ENCODE results near the gene NXPE2. TPM values are rescaled to one million over a fixed set of nuclear protein-coding genes. Genes with fewer than 3 reads are reported as not detected.

Gene NXPE2
- polyA plus RNA-seq, 3 donors = not detected

DNA sequence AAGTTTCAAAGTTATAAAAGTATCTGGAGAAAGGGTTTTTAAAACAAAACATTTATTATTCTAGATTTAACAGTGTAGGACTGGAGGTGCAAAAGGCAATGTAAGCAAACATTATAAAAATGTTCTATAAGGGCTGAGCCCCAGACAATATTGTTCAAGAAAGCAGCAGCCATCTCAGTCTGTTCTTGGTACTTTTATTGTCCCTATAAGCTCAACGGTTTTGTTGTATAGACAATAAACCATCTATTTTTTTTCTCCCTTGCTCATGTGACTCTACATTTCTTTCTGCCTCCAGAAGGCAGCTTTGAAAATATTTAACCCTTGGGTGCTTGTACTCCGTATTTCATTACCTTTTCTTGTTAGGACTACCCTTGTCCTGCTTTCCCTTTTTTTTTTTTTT is 25.2 kb upstream of the NXPE2 start:
- Histone ChIP-seq H3K36me3 (replicated peaks in 1 of 2; ENCODE audit: control insufficient read depth in 1 of 2, insufficient read depth in 2 of 2, low read length in 2 of 2) (no peaks in the 10 kb centered on the region), H3K4me1 (ENCODE audit: control insufficient read depth in 1 of 2, insufficient read depth in 2 of 2, low read length in 2 of 2) (no peaks in the 10 kb centered on the region), H3K9me3 (replicated peaks in 1 of 2; ENCODE audit: control insufficient read depth in 1 of 2, insufficient read depth in 1 of 2, low read length in 2 of 2) (peaks cover 0 to 3% of the 10 kb centered on the region in 2 donors), H3K27ac (ENCODE audit: low read depth in 1 of 2, low read length in 2 of 2) (no peak overlapping the region), H3K4me3 (replicated peaks in 1 of 3; ENCODE audit: low read depth in 2 of 3, low read length in 3 of 3) (no peak overlapping the region), H2AFZ (ENCODE audit: insufficient read depth, low read depth, low read length, poor library complexity, severe bottlenecking) (no peak overlapping the region), H4K20me1 (ENCODE audit: insufficient read depth, low read length) (no peaks in the 10 kb centered on the region), H3K79me2 (ENCODE audit: insufficient read depth, low read length) (no peaks in the 10 kb centered on the region), H3K4me2 (replicated peaks; ENCODE audit: extremely low read depth, low read length, poor library complexity, severe bottlenecking) (no peak overlapping the region), H3K9ac (ENCODE audit: insufficient read depth, low read length, poor library complexity, severe bottlenecking) (no peak overlapping the region), H3K27me3 (ENCODE audit: control insufficient read depth in 2 of 2, insufficient read depth in 2 of 2, low read length in 2 of 2) (no peaks in the 10 kb centered on the region)
- no peak overlapping the region for H3K4me3 Mint-ChIP-seq
- H3K4me1 Mint-ChIP-seq = no peaks in the 10 kb centered on the region
- intact Hi-C loops (cut with micrococcal nuclease) = no loop called here
- H3K36me3 Mint-ChIP-seq = no peaks in the 10 kb centered on the region
- H3K27ac Mint-ChIP-seq = no peak overlapping the region
- DNase-seq = no peak
- 63% methylated on average over 1 of the region's 2 CpGs for WGBS (ENCODE audit: insufficient coverage)
- H3K27me3 Mint-ChIP-seq (ENCODE audit: low read depth in 3 of 3) = no peaks in the 10 kb centered on the region
- peaks cover 1 to 24% (median 3%) of the 10 kb centered on the region in 7 donors for H3K9me3 Mint-ChIP-seq
- TF ChIP-seq, protein P1, sequence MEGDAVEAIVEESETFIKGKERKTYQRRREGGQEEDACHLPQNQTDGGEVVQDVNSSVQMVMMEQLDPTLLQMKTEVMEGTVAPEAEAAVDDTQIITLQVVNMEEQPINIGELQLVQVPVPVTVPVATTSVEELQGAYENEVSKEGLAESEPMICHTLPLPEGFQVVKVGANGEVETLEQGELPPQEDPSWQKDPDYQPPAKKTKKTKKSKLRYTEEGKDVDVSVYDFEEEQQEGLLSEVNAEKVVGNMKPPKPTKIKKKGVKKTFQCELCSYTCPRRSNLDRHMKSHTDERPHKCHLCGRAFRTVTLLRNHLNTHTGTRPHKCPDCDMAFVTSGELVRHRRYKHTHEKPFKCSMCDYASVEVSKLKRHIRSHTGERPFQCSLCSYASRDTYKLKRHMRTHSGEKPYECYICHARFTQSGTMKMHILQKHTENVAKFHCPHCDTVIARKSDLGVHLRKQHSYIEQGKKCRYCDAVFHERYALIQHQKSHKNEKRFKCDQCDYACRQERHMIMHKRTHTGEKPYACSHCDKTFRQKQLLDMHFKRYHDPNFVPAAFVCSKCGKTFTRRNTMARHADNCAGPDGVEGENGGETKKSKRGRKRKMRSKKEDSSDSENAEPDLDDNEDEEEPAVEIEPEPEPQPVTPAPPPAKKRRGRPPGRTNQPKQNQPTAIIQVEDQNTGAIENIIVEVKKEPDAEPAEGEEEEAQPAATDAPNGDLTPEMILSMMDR (IDR thresholded peaks at IDR 0.05) = no peak

DNA sequence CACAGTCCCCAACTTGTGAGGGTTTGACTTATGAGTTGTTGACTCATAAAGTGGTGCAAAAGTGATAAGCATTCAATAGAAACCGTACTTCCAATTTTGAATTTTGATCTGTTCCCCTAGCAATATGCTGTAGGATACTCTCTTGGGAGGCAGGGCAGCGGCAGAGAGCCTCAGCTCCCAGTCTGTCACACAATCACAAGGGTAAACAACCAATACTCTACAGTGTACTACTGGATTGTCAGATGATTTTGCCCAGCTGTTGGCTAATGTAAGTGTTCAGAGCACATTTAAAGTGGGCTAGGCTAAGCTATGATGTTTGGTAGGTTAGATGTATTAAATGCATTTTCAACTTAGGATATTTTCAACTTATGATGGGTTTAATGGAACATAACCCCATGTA is 13.7 kb upstream of the NXPE2 start:
- H3K36me3 Mint-ChIP-seq = no peaks in the 10 kb centered on the region
- H3K27me3 Mint-ChIP-seq (ENCODE audit: low read depth in 3 of 3) = peaks cover 0 to 2% (median 0%) of the 10 kb centered on the region in 3 donors
- H3K4me1 ChIP-seq (ENCODE audit: control insufficient read depth in 1 of 2, insufficient read depth in 2 of 2, low read length in 2 of 2) = no peaks in the 10 kb centered on the region
- H3K4me2 ChIP-seq (replicated peaks; ENCODE audit: extremely low read depth, low read length, poor library complexity, severe bottlenecking) = no peak overlapping the region
- H3K9ac ChIP-seq (ENCODE audit: insufficient read depth, low read length, poor library complexity, severe bottlenecking) = no peak overlapping the region
- no peaks in the 10 kb centered on the region for H3K4me1 Mint-ChIP-seq
- H2AFZ ChIP-seq (ENCODE audit: insufficient read depth, low read depth, low read length, poor library complexity, severe bottlenecking) = no peak overlapping the region
- H3K9me3 Mint-ChIP-seq = peaks cover 0 to 7% (median 0%) of the 10 kb centered on the region in 7 donors
- intact Hi-C loops (cut with micrococcal nuclease) = no loop called here
- H3K79me2 ChIP-seq (ENCODE audit: insufficient read depth, low read length) = no peaks in the 10 kb centered on the region
- TF ChIP-seq, protein P1 (IDR thresholded peaks at IDR 0.05) = no peak
- H3K27ac Mint-ChIP-seq = no peak overlapping the region
- H4K20me1 ChIP-seq (ENCODE audit: insufficient read depth, low read length) = no peaks in the 10 kb centered on the region
- H3K4me3 Mint-ChIP-seq = no peak overlapping the region
- H3K36me3 ChIP-seq (replicated peaks in 1 of 2; ENCODE audit: control insufficient read depth in 1 of 2, insufficient read depth in 2 of 2, low read length in 2 of 2) = no peaks in the 10 kb centered on the region
- no peak for DNase-seq
- peaks cover 0 to 6% of the 10 kb centered on the region in 2 donors for H3K9me3 ChIP-seq (replicated peaks in 1 of 2; ENCODE audit: control insufficient read depth in 1 of 2, insufficient read depth in 1 of 2, low read length in 2 of 2)
- H3K4me3 ChIP-seq (replicated peaks in 1 of 3; ENCODE audit: low read depth in 2 of 3, low read length in 3 of 3) = no peak overlapping the region
- H3K27me3 ChIP-seq (ENCODE audit: control insufficient read depth in 2 of 2, insufficient read depth in 2 of 2, low read length in 2 of 2) = no peaks in the 10 kb centered on the region
- no peak overlapping the region for H3K27ac ChIP-seq (ENCODE audit: low read depth in 1 of 2, low read length in 2 of 2)
- WGBS (ENCODE audit: insufficient coverage) = no CpG with 5 or more reads among the region's 2 CpGs
